ENCODE measurements around the gene GALR3.

GRCh38 chr22:37807410-37808293 is 15.5 kb upstream of the GALR3 start, which contains the start of gene GCAT:
- TF ChIP-seq CTCF (IDR thresholded peaks at IDR 0.05 in 4 of 5, conservative IDR thresholded peaks at IDR 0.05 in 1 of 5): no peak
- TF ChIP-seq POLR2A (IDR thresholded peaks at IDR 0.05): peak; percentile 68 to 78

Measured in gastrocnemius medialis (tissue), 4 donors.